Activated T-cell treated with anti-CD3 and anti-CD28 coated beads, Interleukin-2, amount 50 U/mL, for 72 hours (primary cell): Measurements from ENCODE around the gene MB21D2. TPM values are rescaled to one million over a fixed set of nuclear protein-coding genes. Genes with fewer than 3 reads are reported as not detected.

ENCODE experiments used
- ATAC-seq, 2 donors: fragments of 150-1000 bp; cut with Tn5 transposase; replicated peaks in 1 of 2; 2 replicates each; pipeline ENCODE4 v1.10.0; 2021; ENCODE audit warnings: moderate library complexity in 2 of 2, mild to moderate bottlenecking in 1 of 2
- DNase-seq, 2 donors: peaks; one replicate each; pipeline ENCODE4 v3.0.0; 2021 to 2022; ENCODE audit warnings: mixed read lengths in 1 of 2
- H3K27ac Mint-ChIP-seq: one replicate; pipeline ENCODE4 v1.8.0; 2022; ENCODE audit warnings: mild to moderate bottlenecking, moderate library complexity, mixed read lengths
- H3K27me3 Mint-ChIP-seq: one replicate; pipeline ENCODE4 v1.8.0; 2022; ENCODE audit warnings: low read depth, mixed read lengths
- H3K36me3 Mint-ChIP-seq, 2 donors: one replicate each; pipeline ENCODE4 v1.8.0; 2022; ENCODE audit warnings: mixed read lengths in 2 of 2, mild to moderate bottlenecking in 1 of 2; ENCODE audit not compliant: insufficient read depth in 2 of 2
- H3K4me1 Mint-ChIP-seq: one replicate; pipeline ENCODE4 v1.8.0; 2022; ENCODE audit warnings: low read depth, mixed read lengths
- H3K4me3 Mint-ChIP-seq, 2 donors: one replicate each; pipeline ENCODE4 v1.8.0; 2022; ENCODE audit warnings: mild to moderate bottlenecking in 2 of 2, mixed read lengths in 2 of 2, moderate library complexity in 2 of 2
- H3K9me3 Mint-ChIP-seq, 2 donors: one replicate each; pipeline ENCODE4 v1.8.0; 2022; ENCODE audit warnings: mixed read lengths in 2 of 2
- total RNA-seq, 2 donors: library from RNA; stranded (reverse); gene quantifications; one replicate each; pipeline ENCODE4 v1.2.3, GENCODE V29; 2022

MB21D2 gene
- total RNA-seq, 2 donors from 2014 or later = 10.5 to 26.9 TPM

GRCh38 chr3:192772240-192772894 is 145.3 kb downstream of the MB21D2 start:
- Mint-ChIP-seq H3K36me3 (peaks cover 6 to 12% of the 10 kb centered on the region in 2 donors), H3K27ac (no peak overlapping the region), H3K27me3 (no peaks in the 10 kb centered on the region), H3K9me3 (peaks cover 11 to 13% of the 10 kb centered on the region in 2 donors), H3K4me1 (no peaks in the 10 kb centered on the region), H3K4me3 (no peak overlapping the region)
- DNase-seq (peak in 1 of 2 donors; percentile 3), ATAC-seq (no peak)

GRCh38 chr3:192758654-192759053 is 159.0 kb downstream of the MB21D2 start:
- ATAC-seq (no peak), DNase-seq (no peak)
- no peak overlapping the region for H3K4me3 Mint-ChIP-seq
- H3K9me3 Mint-ChIP-seq = peaks cover 0 to 1% of the 10 kb centered on the region in 2 donors
- H3K4me1 Mint-ChIP-seq = no peaks in the 10 kb centered on the region
- H3K27ac Mint-ChIP-seq = no peak overlapping the region
- H3K36me3 Mint-ChIP-seq = no peaks in the 10 kb centered on the region
- H3K27me3 Mint-ChIP-seq = peaks cover 7% of the 10 kb centered on the region

GRCh38 chr3:192751148-192751547 is 166.5 kb downstream of the MB21D2 start:
- ATAC-seq = no peak
- Mint-ChIP-seq H3K4me1 (no peaks in the 10 kb centered on the region), H3K9me3 (no peaks in the 10 kb centered on the region), H3K4me3 (no peak overlapping the region), H3K36me3 (peaks cover 0 to 2% of the 10 kb centered on the region in 2 donors), H3K27me3 (peaks cover 7% of the 10 kb centered on the region), H3K27ac (no peak overlapping the region)
- no peak for DNase-seq

- peaks cover 7% of the 10 kb centered on the region for H3K27me3 Mint-ChIP-seq
- peaks cover 0 to under 1% of the 10 kb centered on the region in 2 donors for H3K9me3 Mint-ChIP-seq
Measured at GRCh38 chr3:192750201-192750600, 167.5 kb downstream of the MB21D2 start.

GRCh38 chr3:192747746-192748145 is 169.9 kb downstream of the MB21D2 start:
- H3K27ac Mint-ChIP-seq = no peak overlapping the region
- ATAC-seq (no peak), DNase-seq (no peak)
- peaks cover 0 to 2% of the 10 kb centered on the region in 2 donors for H3K9me3 Mint-ChIP-seq
- H3K36me3 Mint-ChIP-seq = peaks cover 0 to 2% of the 10 kb centered on the region in 2 donors
- no peak overlapping the region for H3K4me3 Mint-ChIP-seq
- no peaks in the 10 kb centered on the region for H3K4me1 Mint-ChIP-seq
- H3K27me3 Mint-ChIP-seq = no peaks in the 10 kb centered on the region

More at GRCh38 chr3:192750201-192750600, 167.5 kb downstream of the MB21D2 start:
- peaks cover 0 to 2% of the 10 kb centered on the region in 2 donors for H3K36me3 Mint-ChIP-seq
- no peaks in the 10 kb centered on the region for H3K4me1 Mint-ChIP-seq
- no peak for DNase-seq
- ATAC-seq = no peak
- no peak overlapping the region for H3K4me3 Mint-ChIP-seq
- H3K27ac Mint-ChIP-seq = no peak overlapping the region

- Mint-ChIP-seq H3K9me3 (peaks cover 0 to 2% of the 10 kb centered on the region in 2 donors), H3K27ac (no peak overlapping the region), H3K36me3 (peaks cover 0 to 2% of the 10 kb centered on the region in 2 donors), H3K27me3 (no peaks in the 10 kb centered on the region), H3K4me3 (no peak overlapping the region), H3K4me1 (no peaks in the 10 kb centered on the region)
- DNase-seq (no peak), ATAC-seq (no peak)
Measured at GRCh38 chr3:192747145-192747544, 170.5 kb downstream of the MB21D2 start.

Other genes starting within 250 kb of the MB21D2 start
- not detected for gene FGF12, start 190.3 kb downstream of the MB21D2 start, total RNA-seq